Endothelial cell (in vitro differentiated cells): ENCODE data around the gene BNIP1. TPM values are rescaled to one million over a fixed set of nuclear protein-coding genes. Genes with fewer than 3 reads are reported as not detected.
"Not testable (repeated sequence)": the region's sequence is repeated elsewhere in the genome, so short reads cannot be mapped to it uniquely, and the experiment has no call there.

Source experiments
- DNase-seq: peaks from one replicate; pipeline ENCODE4 v3.0.0; 2021; ENCODE audit warnings: low spot score
- H3K27ac Mint-ChIP-seq: one replicate; pipeline ENCODE4 v1.8.0; 2021; ENCODE audit warnings: mixed read lengths, inconsistent platforms; ENCODE audit not compliant: unreplicated experiment
- H3K27me3 Mint-ChIP-seq: one replicate; pipeline ENCODE4 v1.8.0; 2021; ENCODE audit warnings: mild to moderate bottlenecking, moderate library complexity, mixed read lengths, inconsistent platforms; ENCODE audit not compliant: unreplicated experiment
- H3K36me3 Mint-ChIP-seq: one replicate; pipeline ENCODE4 v1.8.0; 2021; ENCODE audit warnings: mild to moderate bottlenecking, low read depth, mixed read lengths, inconsistent platforms; ENCODE audit not compliant: unreplicated experiment
- H3K4me1 Mint-ChIP-seq: one replicate; pipeline ENCODE4 v1.8.0; 2021; ENCODE audit warnings: mild to moderate bottlenecking, mixed read lengths, inconsistent platforms; ENCODE audit not compliant: unreplicated experiment
- H3K4me3 Mint-ChIP-seq: one replicate; pipeline ENCODE4 v1.8.0; 2021; ENCODE audit warnings: mild to moderate bottlenecking, mixed read lengths, inconsistent platforms; ENCODE audit not compliant: unreplicated experiment
- H3K9me3 Mint-ChIP-seq: one replicate; pipeline ENCODE4 v1.8.0; 2021; ENCODE audit warnings: mixed read lengths, inconsistent platforms; ENCODE audit not compliant: unreplicated experiment
- CTCF ChIP-seq: fragments of 200-600 bp; sonication (generic); IDR thresholded peaks from one replicate; pipeline ENCODE4 v1.5.0; 2021; ENCODE audit warnings: antibody characterized with exemption; ENCODE audit not compliant: unreplicated experiment
- total RNA-seq: library from RNA; stranded (reverse); fragmentation: NEBNext Ultra II Directional; extraction: Animal tissue kit (Norgen Biotek cat#: 25700); gene quantifications from one replicate; pipeline ENCODE4 v1.2.1, GENCODE V29; 2021; ENCODE audit not compliant: unreplicated experiment

BNIP1 gene
- total RNA-seq, 1 donor from 2014 or later = 10.3 TPM

- Mint-ChIP-seq H3K4me1 (no peaks in the 10 kb centered on the region), H3K36me3 (peaks cover 18% of the 10 kb centered on the region)
- TF ChIP-seq CTCF = no peak
These were observed 40.9 kb upstream of the BNIP1 start for GRCh38 chr5:173103411-173103810.

GRCh38 chr5:173108914-173109313 is 35.4 kb upstream of the BNIP1 start:
- no peak overlapping the region for H3K27ac Mint-ChIP-seq
- no peak for DNase-seq
- no peak for TF ChIP-seq CTCF

More at GRCh38 chr5:173103411-173103810, 40.9 kb upstream of the BNIP1 start:
- no peak for DNase-seq
- Mint-ChIP-seq H3K27ac (no peak overlapping the region), H3K27me3 (no peaks in the 10 kb centered on the region), H3K9me3 (no peaks in the 10 kb centered on the region), H3K4me3 (no peak overlapping the region)

GRCh38 chr5:173114536-173114935 is 29.8 kb upstream of the BNIP1 start:
- DNase-seq = no peak
- H3K36me3 Mint-ChIP-seq = peaks cover 3% of the 10 kb centered on the region
- peaks cover 6% of the 10 kb centered on the region for H3K4me1 Mint-ChIP-seq
- TF ChIP-seq CTCF = no peak
- no peak overlapping the region for H3K4me3 Mint-ChIP-seq
- no peaks in the 10 kb centered on the region for H3K27me3 Mint-ChIP-seq
- H3K27ac Mint-ChIP-seq = peak overlapping the region; percentile 82
- no peaks in the 10 kb centered on the region for H3K9me3 Mint-ChIP-seq

More at GRCh38 chr5:173108914-173109313, 35.4 kb upstream of the BNIP1 start:
- Mint-ChIP-seq H3K4me1 (no peaks in the 10 kb centered on the region), H3K4me3 (no peak overlapping the region), H3K36me3 (no peaks in the 10 kb centered on the region), H3K9me3 (no peaks in the 10 kb centered on the region), H3K27me3 (no peaks in the 10 kb centered on the region)

GRCh38 chr5:173119719-173120118 is 24.6 kb upstream of the BNIP1 start:
- H3K4me3 Mint-ChIP-seq = no peak overlapping the region
- no peaks in the 10 kb centered on the region for H3K27me3 Mint-ChIP-seq
- no peak for DNase-seq
- TF ChIP-seq CTCF = no peak
- H3K9me3 Mint-ChIP-seq = no peaks in the 10 kb centered on the region
- no peak overlapping the region for H3K27ac Mint-ChIP-seq
- H3K36me3 Mint-ChIP-seq = peaks cover 3% of the 10 kb centered on the region
- H3K4me1 Mint-ChIP-seq = peaks cover 2% of the 10 kb centered on the region

- DNase-seq = no peak
These were observed 20.9 kb upstream of the BNIP1 start for GRCh38 chr5:173123416-173123815.

GRCh38 chr5:173132166-173132565 is 12.2 kb upstream of the BNIP1 start:
- not testable (repeated sequence) for H3K4me3 Mint-ChIP-seq, H3K4me1 Mint-ChIP-seq, DNase-seq, H3K27ac Mint-ChIP-seq, H3K27me3 Mint-ChIP-seq, H3K9me3 Mint-ChIP-seq
- H3K36me3 Mint-ChIP-seq = peaks cover 13% of the 10 kb centered on the region

More at GRCh38 chr5:173123416-173123815, 20.9 kb upstream of the BNIP1 start:
- no peaks in the 10 kb centered on the region for H3K4me1 Mint-ChIP-seq
- H3K27me3 Mint-ChIP-seq = peaks cover 1% of the 10 kb centered on the region
- TF ChIP-seq CTCF = no peak
- H3K36me3 Mint-ChIP-seq = peaks cover 14% of the 10 kb centered on the region
- no peaks in the 10 kb centered on the region for H3K9me3 Mint-ChIP-seq
- H3K4me3 Mint-ChIP-seq = no peak overlapping the region
- no peak overlapping the region for H3K27ac Mint-ChIP-seq
